ENCODE results near the gene PRKCA. TPM values are rescaled to one million over a fixed set of nuclear protein-coding genes. Genes with fewer than 3 reads are reported as not detected.

Gene PRKCA
- total and polyA plus RNA-seq, 2 experiments from 2014 or later, result 6.4 to 35.4 TPM

DNA sequence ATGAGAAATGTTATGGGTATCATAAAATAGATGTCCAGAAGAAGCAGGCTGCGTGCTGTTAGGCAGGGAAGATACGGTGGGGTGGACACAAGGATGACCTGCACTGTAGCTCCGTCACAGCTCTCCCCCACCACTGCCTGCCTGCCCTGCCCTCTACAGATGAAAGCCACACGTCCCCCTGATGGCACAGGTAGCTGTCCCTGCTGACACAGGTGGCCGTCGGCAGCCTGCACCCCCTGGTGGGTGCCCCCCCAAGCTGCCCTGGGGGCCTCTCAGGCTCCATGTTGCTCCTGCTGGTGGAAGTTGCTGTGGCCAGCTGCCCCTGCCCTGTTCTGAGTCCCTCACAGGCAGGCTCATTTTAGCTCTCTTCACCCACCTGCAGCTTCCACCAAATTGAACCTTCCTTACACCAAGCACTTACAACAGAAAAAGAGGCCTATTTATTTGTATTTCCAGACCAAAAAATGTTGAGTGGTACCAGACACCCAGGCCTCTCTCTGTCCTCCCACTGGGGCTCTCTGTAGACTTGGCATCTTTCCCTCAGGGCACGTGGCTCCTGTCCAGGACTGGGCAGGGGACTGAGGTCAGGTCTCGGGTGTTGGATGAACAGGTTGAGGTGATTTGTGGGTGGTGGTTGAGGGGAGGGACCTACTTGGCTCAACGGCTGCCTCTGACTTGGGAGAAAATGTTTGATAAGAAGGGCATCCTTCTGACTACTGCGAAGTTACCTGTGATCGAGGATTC lies 482.4 kb downstream of the PRKCA start (continued):
- TF ChIP-seq, protein P1, sequence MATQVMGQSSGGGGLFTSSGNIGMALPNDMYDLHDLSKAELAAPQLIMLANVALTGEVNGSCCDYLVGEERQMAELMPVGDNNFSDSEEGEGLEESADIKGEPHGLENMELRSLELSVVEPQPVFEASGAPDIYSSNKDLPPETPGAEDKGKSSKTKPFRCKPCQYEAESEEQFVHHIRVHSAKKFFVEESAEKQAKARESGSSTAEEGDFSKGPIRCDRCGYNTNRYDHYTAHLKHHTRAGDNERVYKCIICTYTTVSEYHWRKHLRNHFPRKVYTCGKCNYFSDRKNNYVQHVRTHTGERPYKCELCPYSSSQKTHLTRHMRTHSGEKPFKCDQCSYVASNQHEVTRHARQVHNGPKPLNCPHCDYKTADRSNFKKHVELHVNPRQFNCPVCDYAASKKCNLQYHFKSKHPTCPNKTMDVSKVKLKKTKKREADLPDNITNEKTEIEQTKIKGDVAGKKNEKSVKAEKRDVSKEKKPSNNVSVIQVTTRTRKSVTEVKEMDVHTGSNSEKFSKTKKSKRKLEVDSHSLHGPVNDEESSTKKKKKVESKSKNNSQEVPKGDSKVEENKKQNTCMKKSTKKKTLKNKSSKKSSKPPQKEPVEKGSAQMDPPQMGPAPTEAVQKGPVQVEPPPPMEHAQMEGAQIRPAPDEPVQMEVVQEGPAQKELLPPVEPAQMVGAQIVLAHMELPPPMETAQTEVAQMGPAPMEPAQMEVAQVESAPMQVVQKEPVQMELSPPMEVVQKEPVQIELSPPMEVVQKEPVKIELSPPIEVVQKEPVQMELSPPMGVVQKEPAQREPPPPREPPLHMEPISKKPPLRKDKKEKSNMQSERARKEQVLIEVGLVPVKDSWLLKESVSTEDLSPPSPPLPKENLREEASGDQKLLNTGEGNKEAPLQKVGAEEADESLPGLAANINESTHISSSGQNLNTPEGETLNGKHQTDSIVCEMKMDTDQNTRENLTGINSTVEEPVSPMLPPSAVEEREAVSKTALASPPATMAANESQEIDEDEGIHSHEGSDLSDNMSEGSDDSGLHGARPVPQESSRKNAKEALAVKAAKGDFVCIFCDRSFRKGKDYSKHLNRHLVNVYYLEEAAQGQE (IDR thresholded peaks at IDR 0.05; ENCODE audit: unreplicated experiment), result no peak
- TF ChIP-seq ZNF114 (CRISPR knock-in tag; IDR thresholded peaks at IDR 0.05) (no peak), EZH2 (IDR thresholded peaks at IDR 0.05; ENCODE audit: low read depth, unreplicated experiment) (no peak)

DNA sequence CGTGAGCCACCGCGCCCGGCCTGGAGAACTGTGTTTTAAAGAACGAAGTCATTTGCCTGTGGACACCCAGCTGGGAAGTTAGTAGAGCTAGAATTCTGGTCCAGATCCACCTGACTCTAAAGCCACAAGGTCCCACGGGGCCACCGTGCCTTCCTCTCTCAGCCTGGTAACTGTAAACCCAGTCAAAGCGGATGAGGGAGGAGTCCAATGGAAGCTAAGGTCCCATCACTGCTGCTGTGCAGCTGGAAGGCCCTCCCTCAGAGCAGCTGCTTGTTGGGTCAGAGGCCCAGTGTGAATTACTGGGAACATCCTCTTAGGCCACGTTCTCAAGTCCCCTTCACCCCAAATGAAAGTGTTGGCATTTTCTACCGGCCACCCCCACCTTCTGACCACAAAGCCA lies 483.7 kb downstream of the PRKCA start:
- H3K4me1 Mint-ChIP-seq, result peaks cover 30% of the 10 kb centered on the region
- H2AFZ ChIP-seq, result no peak overlapping the region
- ATAC-seq (no peak), DNase-seq (ENCODE audit: low spot score) (no peak)
- H3F3A ChIP-seq (replicated peaks; ENCODE audit: low read depth), result no peaks in the 10 kb centered on the region
- H3K9me2 ChIP-seq (ENCODE audit: insufficient read depth), result no peaks in the 10 kb centered on the region
- no peaks in the 10 kb centered on the region for H3K27me3 ChIP-seq (ENCODE audit: insufficient read depth)
- TF ChIP-seq STAT1 (IDR thresholded peaks at IDR 0.05; ENCODE audit: unreplicated experiment) (no peak), NANOG (IDR thresholded peaks at IDR 0.05; ENCODE audit: borderline replicate concordance) (no peak), EZH2phosphoT487 (IDR thresholded peaks at IDR 0.05; ENCODE audit: unreplicated experiment) (no peak), JUNB (IDR thresholded peaks at IDR 0.05; ENCODE audit: unreplicated experiment) (no peak)
- TF ChIP-seq, protein P2, sequence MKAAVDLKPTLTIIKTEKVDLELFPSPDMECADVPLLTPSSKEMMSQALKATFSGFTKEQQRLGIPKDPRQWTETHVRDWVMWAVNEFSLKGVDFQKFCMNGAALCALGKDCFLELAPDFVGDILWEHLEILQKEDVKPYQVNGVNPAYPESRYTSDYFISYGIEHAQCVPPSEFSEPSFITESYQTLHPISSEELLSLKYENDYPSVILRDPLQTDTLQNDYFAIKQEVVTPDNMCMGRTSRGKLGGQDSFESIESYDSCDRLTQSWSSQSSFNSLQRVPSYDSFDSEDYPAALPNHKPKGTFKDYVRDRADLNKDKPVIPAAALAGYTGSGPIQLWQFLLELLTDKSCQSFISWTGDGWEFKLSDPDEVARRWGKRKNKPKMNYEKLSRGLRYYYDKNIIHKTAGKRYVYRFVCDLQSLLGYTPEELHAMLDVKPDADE (IDR thresholded peaks at IDR 0.05), result no peak
- no peak overlapping the region for H3K4me3 ChIP-seq
- H3K4me3 Mint-ChIP-seq, result no peak overlapping the region
- no peaks in the 10 kb centered on the region for H3K79me2 ChIP-seq (replicated peaks; ENCODE audit: insufficient read depth)
- H3K36me3 Mint-ChIP-seq (ENCODE audit: low read depth), result no peaks in the 10 kb centered on the region; the same call in 2 of the 3 replicates
- no peaks in the 10 kb centered on the region for H3K9me3 Mint-ChIP-seq
- peaks cover 3% of the 10 kb centered on the region; the same call in 1 of the 2 replicates for H3K4me1 ChIP-seq (ENCODE audit: insufficient read depth)
- H3K4me2 ChIP-seq, result no peak overlapping the region
- no peaks in the 10 kb centered on the region for H3K36me3 ChIP-seq (ENCODE audit: insufficient read depth)
- H4K20me1 ChIP-seq (replicated peaks; ENCODE audit: insufficient read depth), result no peaks in the 10 kb centered on the region
- no peak overlapping the region for H3K27ac ChIP-seq (ENCODE audit: low read depth)
- no peak overlapping the region for H3K27ac Mint-ChIP-seq
- peaks cover 11% of the 10 kb centered on the region for H3K27me3 Mint-ChIP-seq (ENCODE audit: insufficient read depth, low read depth, poor library complexity)

DNA sequence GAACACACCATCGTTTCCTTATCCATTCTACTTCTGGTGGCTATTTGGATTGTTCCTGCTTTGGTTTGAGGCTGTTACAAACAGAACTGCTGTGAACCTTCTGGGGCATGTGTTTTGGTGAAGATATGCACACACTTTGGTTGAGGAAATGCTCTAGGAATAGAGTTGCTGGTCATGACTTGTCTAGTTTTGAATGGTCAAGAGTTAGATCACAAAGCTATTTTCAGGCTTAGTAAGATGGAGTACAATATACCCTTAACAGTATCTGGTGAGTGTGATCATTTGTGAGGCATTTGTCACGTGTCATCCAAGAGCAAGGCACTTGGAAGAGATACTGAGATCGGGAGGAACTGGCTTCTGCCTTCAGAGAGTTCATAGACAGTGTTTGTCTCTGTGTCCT lies 485.5 kb downstream of the PRKCA start:
- Histone ChIP-seq H3K27ac (ENCODE audit: low read depth) (no peak overlapping the region), H3K4me3 (no peak overlapping the region), H3K9me2 (ENCODE audit: insufficient read depth) (no peaks in the 10 kb centered on the region), H3K36me3 (ENCODE audit: insufficient read depth) (no peaks in the 10 kb centered on the region), H2AFZ (no peak overlapping the region), H3K4me2 (no peak overlapping the region), H3K79me2 (replicated peaks; ENCODE audit: insufficient read depth) (no peaks in the 10 kb centered on the region), H3F3A (replicated peaks; ENCODE audit: low read depth) (no peaks in the 10 kb centered on the region), H3K4me1 (ENCODE audit: insufficient read depth) (peaks cover 5% of the 10 kb centered on the region; the same call in 1 of the 2 replicates), H3K27me3 (ENCODE audit: insufficient read depth) (no peaks in the 10 kb centered on the region), H4K20me1 (replicated peaks; ENCODE audit: insufficient read depth) (no peaks in the 10 kb centered on the region)
- Mint-ChIP-seq H3K27ac (no peak overlapping the region), H3K4me1 (peaks cover 28% of the 10 kb centered on the region), H3K27me3 (ENCODE audit: insufficient read depth, low read depth, poor library complexity) (peaks cover 6% of the 10 kb centered on the region), H3K9me3 (no peaks in the 10 kb centered on the region), H3K36me3 (ENCODE audit: low read depth) (no peaks in the 10 kb centered on the region; the same call in 2 of the 3 replicates), H3K4me3 (no peak overlapping the region)
- ATAC-seq (no peak), DNase-seq (ENCODE audit: low spot score) (no peak)
- TF ChIP-seq POLR2AphosphoS5 (IDR thresholded peaks at IDR 0.05; ENCODE audit: low read depth) (no peak), NANOG (IDR thresholded peaks at IDR 0.05; ENCODE audit: borderline replicate concordance) (no peak), EZH2 (IDR thresholded peaks at IDR 0.05; ENCODE audit: low read depth, unreplicated experiment) (no peak), CREB1 (CRISPR knock-in tag; IDR thresholded peaks at IDR 0.05; ENCODE audit: low read depth) (no peak), ZNF331 (CRISPR knock-in tag; IDR thresholded peaks at IDR 0.05; ENCODE audit: low read depth) (no peak), ZNF114 (CRISPR knock-in tag; IDR thresholded peaks at IDR 0.05) (no peak), JUNB (IDR thresholded peaks at IDR 0.05; ENCODE audit: unreplicated experiment) (no peak)
- TF ChIP-seq, protein P2 (IDR thresholded peaks at IDR 0.05), result no peak
- TF ChIP-seq, protein P3, sequence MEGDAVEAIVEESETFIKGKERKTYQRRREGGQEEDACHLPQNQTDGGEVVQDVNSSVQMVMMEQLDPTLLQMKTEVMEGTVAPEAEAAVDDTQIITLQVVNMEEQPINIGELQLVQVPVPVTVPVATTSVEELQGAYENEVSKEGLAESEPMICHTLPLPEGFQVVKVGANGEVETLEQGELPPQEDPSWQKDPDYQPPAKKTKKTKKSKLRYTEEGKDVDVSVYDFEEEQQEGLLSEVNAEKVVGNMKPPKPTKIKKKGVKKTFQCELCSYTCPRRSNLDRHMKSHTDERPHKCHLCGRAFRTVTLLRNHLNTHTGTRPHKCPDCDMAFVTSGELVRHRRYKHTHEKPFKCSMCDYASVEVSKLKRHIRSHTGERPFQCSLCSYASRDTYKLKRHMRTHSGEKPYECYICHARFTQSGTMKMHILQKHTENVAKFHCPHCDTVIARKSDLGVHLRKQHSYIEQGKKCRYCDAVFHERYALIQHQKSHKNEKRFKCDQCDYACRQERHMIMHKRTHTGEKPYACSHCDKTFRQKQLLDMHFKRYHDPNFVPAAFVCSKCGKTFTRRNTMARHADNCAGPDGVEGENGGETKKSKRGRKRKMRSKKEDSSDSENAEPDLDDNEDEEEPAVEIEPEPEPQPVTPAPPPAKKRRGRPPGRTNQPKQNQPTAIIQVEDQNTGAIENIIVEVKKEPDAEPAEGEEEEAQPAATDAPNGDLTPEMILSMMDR (conservative IDR thresholded peaks at IDR 0.05; ENCODE audit: low read depth in 2 of 2), result no peak
